CD4-positive, alpha-beta T cell treated with Interleukin-4 for 1 hour (primary cell): Measurements from ENCODE around the gene SCFD2.
"Not testable (repeated sequence)": the region's sequence is repeated elsewhere in the genome, so short reads cannot be mapped to it uniquely, and the experiment has no call there.

Experiments used
- DNase-seq, 2 donors: peaks; one replicate each; pipeline ENCODE4 v3.0.0-alpha.2; 2020 to 2022

Gene SCFD2

GRCh38 chr4:53365486-53366300 lies at the start of gene SCFD2:
Gene SCFD2 (minus strand): TSS chr4:53366061.
- peak; percentile 95 to 96 for DNase-seq

DNA sequence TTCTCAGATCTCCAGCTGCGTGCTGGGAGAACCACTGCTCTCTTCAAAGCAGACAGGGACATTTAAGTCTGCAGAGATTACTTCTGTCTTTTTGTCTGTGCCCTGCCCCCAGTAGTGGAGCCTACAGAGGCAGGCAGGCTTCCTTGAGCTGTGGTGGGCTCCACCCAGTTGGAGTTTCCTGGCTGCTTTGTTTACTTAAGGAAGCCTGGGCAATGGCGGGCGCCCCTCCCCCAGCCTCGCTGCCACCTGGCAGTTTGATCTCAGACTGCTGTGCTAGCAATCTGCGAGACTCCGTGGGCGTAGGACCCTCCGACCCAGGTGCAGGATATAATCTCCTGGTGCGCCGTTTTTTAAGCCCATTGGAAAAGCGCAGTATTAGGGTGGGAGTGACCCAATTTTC lies 43.6 kb upstream of the SCFD2 start:
- not testable (repeated sequence) for DNase-seq

DNA sequence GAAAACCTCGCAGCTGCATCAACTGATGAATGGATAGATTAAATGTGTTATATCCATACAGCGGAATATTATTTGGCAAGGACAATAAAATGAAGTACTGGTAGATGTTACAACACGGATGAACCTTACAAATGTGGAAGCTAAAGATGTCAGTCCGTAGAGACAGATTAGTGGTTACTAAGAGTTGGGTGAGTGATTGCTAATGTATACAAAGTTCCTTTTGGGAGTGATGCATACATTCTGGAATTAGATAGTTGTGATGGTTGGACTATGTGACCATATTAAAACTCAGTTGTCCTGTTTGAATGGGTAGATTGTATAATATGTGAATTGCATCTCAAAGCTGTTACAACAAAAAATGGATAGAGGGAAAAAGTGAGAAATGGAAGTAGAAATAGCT lies 14.4 kb upstream of the SCFD2 start:
- DNase-seq = no peak

- DNase-seq = no peak
Measured at GRCh38 chr4:53378171-53378482, 12.3 kb upstream of the SCFD2 start.

DNA sequence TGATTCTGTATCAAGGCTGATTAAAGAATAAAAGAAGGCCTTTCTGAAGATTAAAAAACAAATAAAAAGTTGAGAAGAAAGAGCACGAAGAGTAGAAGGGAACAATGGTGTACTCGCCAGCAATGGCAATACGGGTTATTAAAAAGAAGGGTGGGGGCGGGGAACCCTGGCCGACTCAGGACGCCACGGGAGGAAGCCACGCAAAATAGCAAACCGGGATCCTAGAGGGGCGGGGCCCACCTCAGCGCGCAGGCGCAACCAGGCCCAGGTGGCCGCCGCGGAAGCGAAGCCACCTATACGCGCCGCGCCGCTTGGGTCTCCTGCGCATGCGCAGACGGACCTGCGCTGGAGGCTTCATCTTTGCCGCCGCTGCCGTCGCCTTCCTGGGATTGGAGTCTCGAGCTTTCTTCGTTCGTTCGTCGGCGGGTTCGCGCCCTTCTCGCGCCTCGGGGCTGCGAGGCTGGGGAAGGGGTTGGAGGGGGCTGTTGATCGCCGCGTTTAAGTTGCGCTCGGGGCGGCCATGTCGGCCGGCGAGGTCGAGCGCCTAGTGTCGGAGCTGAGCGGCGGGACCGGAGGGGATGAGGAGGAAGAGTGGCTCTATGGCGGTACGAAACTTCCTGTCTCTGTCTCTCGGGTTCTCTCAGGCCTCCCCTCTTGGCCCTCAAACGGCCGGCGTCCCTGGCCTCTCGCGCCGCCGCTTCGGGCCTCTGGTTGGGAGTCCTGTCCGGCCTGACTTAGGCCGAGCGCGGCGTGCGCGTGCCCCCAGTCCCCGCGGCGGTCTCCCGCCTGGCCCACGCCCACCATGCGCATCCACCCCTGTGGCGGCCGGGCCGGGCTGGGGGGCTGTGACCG lies 11.7 kb upstream of the SCFD2 start, which contains the start of gene FIP1L1:
Gene FIP1L1 (plus strand): TSS at position 323 of the 852 bp plus-strand sequence. CDS start 198 bp downstream, at position 521.
- peak; percentile 95 to 96 for DNase-seq

DNA sequence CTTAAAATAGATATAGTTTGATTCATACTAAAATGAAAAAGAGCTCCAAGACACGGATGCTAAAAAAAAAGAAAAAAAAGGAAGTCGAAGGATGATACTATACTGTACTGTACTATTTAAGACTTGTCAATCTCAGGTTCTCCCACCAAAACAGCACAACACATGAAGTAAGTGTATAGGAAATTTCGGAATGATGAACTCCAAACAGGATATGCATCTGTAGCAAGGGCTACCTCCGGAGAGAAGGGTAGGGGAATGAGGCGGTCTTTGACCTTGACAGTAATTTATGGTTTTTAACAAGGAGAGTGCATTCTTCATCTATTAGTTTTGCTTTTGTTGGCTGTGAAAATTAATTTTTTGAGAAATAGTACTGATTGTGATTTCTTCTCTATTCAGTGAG lies 11.0 kb upstream of the SCFD2 start:
- no peak for DNase-seq

DNA sequence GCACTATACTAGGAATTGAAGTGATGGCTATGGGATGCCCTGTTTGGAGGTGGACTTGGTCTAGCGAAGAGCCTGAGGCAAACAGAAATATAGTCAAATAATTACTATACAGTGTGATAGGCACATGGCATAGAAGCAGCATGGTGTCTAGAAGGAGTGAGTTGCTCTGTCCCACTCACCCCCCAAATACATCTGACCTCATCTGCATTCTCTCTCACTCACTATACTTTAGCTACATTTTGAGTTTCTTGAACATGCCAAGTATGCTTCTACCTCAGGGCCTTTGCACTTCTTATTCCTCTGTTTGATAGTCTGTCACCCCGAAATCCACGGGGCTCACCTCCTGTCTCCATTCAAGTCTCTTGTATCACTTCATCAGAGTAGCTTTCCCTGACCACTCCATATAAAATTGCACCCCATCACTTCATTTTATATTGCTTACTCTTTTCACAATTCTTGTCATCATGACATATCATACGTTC lies 9.0 kb upstream of the SCFD2 start:
- DNase-seq = no peak

DNA sequence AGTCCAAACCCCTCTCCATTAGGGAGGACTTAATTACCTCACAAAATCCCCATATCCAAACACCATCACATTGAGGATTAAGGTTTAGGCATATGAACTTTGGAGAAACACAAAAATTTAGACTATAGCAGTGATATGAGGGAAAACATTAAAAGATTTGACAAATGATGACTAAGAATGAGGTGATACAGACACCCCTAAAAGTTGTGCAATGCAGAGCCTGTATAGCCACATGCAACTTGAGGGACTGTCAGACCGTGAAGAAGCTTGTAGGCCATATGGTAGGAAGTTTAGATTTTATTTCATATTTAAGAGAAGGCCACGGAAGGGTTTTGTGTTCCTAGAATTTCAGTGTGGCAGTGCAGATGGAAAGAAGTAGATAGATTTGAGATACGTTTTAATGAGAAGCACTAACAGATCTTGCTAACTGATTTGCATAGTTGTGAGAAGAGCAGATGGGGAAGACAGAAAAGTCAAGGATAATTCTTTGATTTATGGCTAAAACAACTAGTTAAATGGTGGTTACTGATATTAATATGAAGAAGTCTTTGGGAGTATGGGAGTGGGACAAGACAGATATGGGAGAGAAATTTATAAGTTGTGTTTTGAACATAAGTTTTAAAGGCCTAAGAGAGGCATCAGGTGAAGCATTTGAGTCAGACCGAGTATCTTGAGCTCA lies 6.1 kb upstream of the SCFD2 start:
- no peak for DNase-seq

GRCh38 chr4:53371049-53371448 lies 5.2 kb upstream of the SCFD2 start:
- no peak for DNase-seq

DNA sequence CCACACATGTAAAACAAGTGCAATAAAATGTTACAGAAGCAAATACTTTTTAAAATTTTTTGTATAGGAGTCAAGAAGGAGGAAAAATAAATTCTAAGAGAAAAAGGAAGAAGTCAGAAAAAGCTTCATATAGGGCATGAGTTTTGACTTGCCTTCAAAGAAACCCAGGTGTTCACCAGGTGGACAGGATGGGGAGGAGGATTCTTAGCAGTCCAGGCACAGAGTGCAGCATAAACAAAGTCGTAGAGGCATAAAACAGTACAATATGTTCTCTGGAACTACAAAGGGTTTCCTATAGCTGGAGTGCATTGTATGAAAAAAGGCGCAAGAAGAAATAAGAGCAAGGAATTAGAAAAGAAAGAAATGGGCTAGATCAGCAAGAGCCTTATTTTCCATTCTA lies 1.9 kb upstream of the SCFD2 start:
- no peak for DNase-seq

DNA sequence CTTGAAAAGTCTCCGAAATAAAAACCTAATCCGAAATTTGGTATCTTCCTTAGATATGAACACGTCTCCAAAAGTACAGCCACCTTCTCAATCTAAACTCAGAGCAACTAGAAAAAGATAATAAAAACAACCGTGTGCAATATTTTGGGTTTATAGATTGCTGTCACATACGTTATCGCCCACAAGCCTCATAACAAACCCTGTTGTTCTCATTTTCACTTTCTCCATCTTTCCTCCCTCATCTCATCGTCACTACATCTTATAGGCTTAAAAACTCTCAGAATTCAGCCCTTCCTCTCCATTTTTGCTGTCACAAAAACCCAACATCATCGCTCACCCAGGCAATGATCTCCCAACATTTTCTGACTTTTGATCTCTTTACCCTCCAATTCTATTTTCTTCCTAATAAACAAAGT lies 448 bp upstream of the SCFD2 start:
- DNase-seq = no peak

GRCh38 chr4:53365121-53365485 lies 758 bp downstream of the SCFD2 start:
- peak in 1 of 2 donors; percentile 7 for DNase-seq

- DNase-seq = no peak
Measured at GRCh38 chr4:53364624-53365023, 1.2 kb downstream of the SCFD2 start.

DNA sequence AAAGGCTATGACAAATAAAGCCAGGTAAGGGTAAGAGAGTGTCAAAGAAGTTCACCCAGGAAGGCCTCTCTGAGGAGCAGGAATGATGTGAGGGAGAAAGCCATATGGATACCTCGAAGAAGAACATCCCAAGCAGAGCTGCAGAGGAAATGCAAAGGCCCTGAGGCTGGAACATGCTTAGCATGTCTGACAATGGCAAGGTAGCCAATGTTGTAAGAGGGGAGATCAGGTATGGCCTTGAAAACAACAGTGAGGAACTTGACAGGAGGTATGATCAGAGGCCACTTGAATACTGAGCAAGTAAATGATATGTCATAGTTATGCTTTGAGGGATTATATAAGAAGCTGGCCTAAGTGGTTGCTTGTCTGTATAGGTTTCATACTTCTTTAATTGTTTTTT lies 3.8 kb downstream of the SCFD2 start:
- no peak for DNase-seq

- no peak for DNase-seq
Measured at GRCh38 chr4:53361451-53361850, 4.4 kb downstream of the SCFD2 start.

DNA sequence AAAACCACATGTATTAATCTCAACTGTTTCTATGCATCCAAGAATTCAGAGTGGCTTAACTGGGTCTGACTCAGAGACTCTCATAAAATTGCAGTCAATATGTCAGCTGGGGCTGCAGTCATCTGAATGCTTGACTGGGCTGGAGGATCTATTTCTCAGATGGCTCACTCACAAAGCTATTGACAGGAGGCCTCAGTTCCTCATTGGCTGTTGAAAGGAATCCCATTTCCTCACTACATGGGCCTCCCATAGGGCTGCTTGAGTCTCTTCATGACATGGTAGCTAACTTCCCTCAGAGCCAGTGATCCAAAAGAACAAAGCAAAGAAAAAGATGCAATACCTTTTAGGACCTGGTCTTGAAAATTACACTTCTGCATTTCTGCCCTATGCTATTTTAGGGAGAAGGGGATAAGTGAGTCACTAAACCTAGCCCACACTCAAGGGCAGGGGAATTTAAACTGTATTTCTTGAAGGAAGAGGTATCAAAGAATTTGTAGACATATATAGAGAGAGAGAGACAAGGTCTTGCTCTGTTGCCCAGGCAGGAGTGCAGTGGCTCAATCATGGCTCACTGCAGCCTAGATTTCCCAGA lies 9.8 kb downstream of the SCFD2 start:
- no peak for DNase-seq

GRCh38 chr4:53354012-53354722 lies 11.7 kb downstream of the SCFD2 start:
- no peak for DNase-seq

DNA sequence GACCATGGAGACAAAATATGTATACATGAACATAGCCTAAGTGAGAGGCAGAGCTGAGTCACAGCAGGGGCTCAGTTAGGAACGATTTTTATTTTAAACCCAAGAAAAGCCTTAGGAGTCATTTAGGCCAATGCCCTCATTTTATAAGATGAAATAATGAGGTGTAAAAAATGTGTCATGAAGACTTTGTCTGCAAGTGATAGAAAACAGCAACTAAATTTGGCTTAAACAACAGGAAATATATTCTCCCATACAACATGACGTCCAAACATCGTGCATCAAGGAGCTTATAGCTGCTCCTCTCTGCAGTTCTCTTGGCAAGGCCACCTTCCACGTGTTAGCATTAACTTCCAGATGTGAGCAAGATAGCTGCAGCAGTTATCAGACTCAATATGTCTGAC lies 16.8 kb downstream of the SCFD2 start:
- DNase-seq = no peak

DNA sequence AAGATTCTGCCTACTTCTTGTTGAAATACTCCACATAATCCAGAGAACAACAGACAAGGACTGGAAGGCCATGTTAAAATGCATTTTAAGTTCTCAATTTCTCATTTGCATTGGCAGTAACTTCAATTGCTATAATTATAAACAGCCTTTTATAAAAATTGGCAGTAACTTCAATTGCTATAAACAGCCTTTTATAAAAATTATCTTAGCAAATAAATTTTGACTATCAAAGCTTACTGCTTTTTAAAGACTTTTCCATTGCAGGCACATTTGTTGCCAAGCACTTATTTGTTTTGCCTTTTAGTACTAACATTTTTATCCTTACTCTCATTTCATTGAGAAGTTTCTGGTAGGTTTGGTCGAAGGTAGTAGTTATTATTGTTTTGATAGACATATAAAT lies 17.8 kb downstream of the SCFD2 start:
- DNase-seq = no peak

- no peak for DNase-seq
Measured at GRCh38 chr4:53346920-53347852, 18.7 kb downstream of the SCFD2 start.

DNA sequence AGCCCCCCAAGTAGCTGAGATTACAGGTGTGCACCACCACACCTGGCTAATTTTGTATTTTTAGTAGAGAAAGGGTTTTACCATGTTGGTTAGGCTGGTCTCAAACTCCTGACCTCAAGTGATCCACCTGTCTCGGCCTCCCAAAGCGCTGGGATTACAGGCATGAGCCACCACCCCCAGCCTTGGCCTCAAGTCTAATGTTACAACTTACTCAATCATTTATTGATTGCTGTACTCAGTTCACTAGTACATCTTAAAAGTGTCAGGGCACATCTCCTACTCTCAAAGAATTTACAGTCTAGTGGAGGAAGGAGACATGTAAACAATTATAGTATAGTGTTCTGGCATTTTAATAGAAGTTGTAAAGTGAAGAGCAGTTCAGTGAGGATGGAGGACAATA lies 19.5 kb downstream of the SCFD2 start:
- DNase-seq = not testable (repeated sequence)
